ENCODE measurements around the gene UBE2O.
A peak's percentile ranks its signal among the peaks of the same experiment; 100 is the strongest.

Gene UBE2O

DNA sequence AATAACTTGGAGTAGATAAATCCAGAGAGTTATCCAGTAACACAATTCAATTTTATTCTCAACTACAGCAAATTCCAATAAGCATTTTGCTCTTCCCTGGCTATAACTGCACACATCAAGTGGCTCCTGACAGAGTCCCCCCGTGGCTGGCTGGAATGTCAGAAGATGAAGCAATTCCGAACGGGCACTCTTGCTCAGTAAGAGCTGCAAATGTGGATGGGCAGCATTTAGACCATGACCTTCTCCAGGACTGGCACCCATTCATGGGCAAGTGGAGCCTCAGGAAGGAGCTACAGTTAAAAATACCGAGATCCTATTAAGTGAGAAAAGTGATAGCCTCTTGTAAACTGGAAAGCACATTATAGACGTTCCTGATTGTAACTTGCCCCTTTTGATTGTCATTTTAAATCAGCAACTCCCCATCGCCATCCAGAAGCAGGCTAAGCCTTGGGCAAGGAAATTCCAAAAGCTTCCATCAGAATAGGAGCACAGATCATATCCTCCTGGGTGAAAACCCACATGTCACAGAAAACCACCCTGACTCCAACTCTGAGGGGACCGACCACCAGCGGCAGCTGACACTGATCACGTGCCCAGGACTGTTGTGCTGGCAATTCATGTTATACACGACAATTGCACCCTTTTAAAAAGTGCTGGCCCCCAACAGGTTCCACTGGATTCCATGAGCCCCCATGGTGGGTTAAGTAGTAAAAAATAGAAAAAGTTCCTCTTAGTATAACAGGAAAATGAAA is 7.1 kb downstream of the UBE2O start:
- Histone ChIP-seq H3K27me3 (ENCODE audit: insufficient read depth, poor library complexity, severe bottlenecking) (no peaks in the 10 kb centered on the region), H3K4me3 (replicated peaks; ENCODE audit: insufficient read depth, low read length) (no peak overlapping the region), H3K27ac (replicated peaks) (no peak overlapping the region)
- TF ChIP-seq, protein P1, sequence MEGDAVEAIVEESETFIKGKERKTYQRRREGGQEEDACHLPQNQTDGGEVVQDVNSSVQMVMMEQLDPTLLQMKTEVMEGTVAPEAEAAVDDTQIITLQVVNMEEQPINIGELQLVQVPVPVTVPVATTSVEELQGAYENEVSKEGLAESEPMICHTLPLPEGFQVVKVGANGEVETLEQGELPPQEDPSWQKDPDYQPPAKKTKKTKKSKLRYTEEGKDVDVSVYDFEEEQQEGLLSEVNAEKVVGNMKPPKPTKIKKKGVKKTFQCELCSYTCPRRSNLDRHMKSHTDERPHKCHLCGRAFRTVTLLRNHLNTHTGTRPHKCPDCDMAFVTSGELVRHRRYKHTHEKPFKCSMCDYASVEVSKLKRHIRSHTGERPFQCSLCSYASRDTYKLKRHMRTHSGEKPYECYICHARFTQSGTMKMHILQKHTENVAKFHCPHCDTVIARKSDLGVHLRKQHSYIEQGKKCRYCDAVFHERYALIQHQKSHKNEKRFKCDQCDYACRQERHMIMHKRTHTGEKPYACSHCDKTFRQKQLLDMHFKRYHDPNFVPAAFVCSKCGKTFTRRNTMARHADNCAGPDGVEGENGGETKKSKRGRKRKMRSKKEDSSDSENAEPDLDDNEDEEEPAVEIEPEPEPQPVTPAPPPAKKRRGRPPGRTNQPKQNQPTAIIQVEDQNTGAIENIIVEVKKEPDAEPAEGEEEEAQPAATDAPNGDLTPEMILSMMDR (IDR thresholded peaks at IDR 0.05; ENCODE audit: insufficient read depth, low read length), result no peak
- no peak for TF ChIP-seq REST (IDR thresholded peaks at IDR 0.05; ENCODE audit: insufficient replicate concordance, low read depth)
- TF ChIP-seq GABPA (IDR thresholded peaks at IDR 0.05; ENCODE audit: low read depth), result no peak
- no peak for TF ChIP-seq SPI1 (IDR thresholded peaks at IDR 0.05; ENCODE audit: borderline replicate concordance, low read depth)
- TF ChIP-seq POLR2AphosphoS5 (IDR thresholded peaks at IDR 0.05; ENCODE audit: low read depth), result no peak
- DNase-seq (ENCODE audit: low read depth in 1 of 2, low spot score in 1 of 2), result no peak

DNA sequence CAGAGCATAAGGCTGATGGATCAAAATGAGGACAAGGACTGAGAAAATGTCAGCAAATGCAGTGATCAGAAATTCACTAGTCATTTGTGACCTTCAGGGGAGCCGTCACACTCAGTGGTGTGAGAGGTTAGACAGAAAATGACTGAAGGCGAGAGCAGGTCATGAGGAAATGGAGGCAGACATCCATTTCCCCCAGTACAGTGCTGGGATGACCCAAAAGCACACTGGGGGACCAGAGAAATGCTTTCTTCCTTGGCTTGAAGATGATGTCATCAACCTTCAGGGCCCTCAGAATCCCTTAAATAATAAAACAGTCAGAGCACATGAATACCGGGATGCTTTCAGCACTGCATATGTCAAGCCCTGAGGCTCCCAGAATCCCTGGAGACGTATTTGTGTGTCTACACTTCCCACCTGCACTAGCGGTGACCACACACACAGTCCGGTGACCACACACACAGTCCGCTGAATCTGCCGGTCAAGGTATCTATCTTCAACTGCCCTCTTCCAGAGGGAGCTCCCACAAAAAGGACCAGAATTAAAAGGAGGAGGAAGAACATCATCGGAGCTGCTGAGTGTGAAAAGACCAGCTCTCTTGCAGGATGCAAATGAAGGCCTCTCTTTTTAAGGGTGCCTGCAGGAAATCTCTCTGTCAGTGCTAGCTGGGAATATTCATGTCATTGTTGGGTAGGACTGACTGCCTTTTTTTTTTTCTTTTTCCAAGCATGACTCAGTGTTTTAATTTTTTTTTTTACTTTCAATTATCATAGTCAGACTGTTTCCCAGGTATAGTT is 8.2 kb downstream of the UBE2O start:
- H3K27ac ChIP-seq (replicated peaks), result no peak overlapping the region
- TF ChIP-seq, protein P1 (IDR thresholded peaks at IDR 0.05; ENCODE audit: insufficient read depth, low read length), result no peak
- TF ChIP-seq REST (IDR thresholded peaks at IDR 0.05; ENCODE audit: insufficient replicate concordance, low read depth), result no peak
- no peak for TF ChIP-seq SPI1 (IDR thresholded peaks at IDR 0.05; ENCODE audit: borderline replicate concordance, low read depth)
- TF ChIP-seq GABPA (IDR thresholded peaks at IDR 0.05; ENCODE audit: low read depth), result no peak
- TF ChIP-seq POLR2AphosphoS5 (IDR thresholded peaks at IDR 0.05; ENCODE audit: low read depth), result no peak
- DNase-seq (ENCODE audit: low read depth in 1 of 2, low spot score in 1 of 2), result no peak
- H3K4me3 ChIP-seq (replicated peaks; ENCODE audit: insufficient read depth, low read length), result no peak overlapping the region
- no peaks in the 10 kb centered on the region for H3K27me3 ChIP-seq (ENCODE audit: insufficient read depth, poor library complexity, severe bottlenecking)

DNA sequence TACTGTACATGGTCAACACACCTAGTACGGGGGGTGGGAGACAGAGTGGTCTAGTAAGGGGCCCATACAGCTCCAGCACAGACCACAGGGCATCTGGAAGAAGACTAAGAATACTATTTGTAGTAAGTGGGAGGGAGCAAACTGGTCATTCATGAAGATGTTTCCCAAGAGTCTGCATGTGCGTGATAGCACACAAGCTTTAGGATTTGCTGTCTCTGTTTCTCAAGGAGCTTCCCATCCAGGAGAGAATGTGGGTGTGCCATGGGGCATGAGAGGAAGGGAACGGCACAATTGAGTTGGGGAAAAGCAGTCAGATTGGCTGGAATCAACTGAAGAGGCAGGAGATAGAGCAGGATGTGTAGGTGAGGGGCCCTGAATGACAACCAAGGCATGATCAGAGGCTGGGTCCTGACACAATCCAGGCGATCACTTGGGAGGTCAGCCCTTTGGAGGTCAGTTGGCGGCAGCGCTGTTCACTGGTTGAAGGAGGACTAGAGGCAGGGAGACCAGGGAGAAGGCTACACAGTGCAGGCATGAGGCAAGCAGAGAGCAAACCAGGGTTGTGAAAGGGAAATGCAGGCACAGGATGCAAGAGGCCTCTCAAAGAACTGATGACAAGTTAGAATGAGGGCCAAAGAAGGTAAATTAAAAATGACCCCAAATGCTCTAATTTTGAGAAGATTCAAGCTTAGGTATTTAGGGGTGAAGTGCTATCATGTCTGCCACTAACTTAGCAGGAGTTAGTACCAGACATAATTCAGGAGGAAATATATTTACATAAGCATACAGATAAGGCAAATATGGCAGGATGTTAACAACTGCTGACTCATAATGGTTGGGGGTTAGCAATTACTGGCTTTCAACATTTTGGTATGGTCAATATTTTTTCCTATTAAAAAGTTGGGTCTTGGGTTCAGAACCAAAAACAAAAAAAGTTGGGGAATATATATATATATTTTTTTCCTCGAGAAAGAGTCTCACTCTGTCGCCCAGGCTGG is 10.3 kb downstream of the UBE2O start:
- TF ChIP-seq GABPA (IDR thresholded peaks at IDR 0.05; ENCODE audit: low read depth) (no peak), POLR2AphosphoS5 (IDR thresholded peaks at IDR 0.05; ENCODE audit: low read depth) (no peak), SPI1 (IDR thresholded peaks at IDR 0.05; ENCODE audit: borderline replicate concordance, low read depth) (no peak), REST (IDR thresholded peaks at IDR 0.05; ENCODE audit: insufficient replicate concordance, low read depth) (no peak)
- TF ChIP-seq, protein P1 (IDR thresholded peaks at IDR 0.05; ENCODE audit: insufficient read depth, low read length), result no peak
- no peak overlapping the region for H3K4me3 ChIP-seq (replicated peaks; ENCODE audit: insufficient read depth, low read length)
- no peaks in the 10 kb centered on the region for H3K27me3 ChIP-seq (ENCODE audit: insufficient read depth, poor library complexity, severe bottlenecking)
- DNase-seq (ENCODE audit: low read depth in 1 of 2, low spot score in 1 of 2), result peak in 1 of 2 experiments; percentile 45
- H3K27ac ChIP-seq (replicated peaks), result peak overlapping the region; percentile 42

Data from HL-60 (cell line).